GM04504 (cell line): Measurements from ENCODE around the gene UBXN1.
"Not testable (repeated sequence)": the region's sequence is repeated elsewhere in the genome, so short reads cannot be mapped to it uniquely, and the experiment has no call there.

ENCODE experiments used
- DNase-seq: peaks from one replicate; pipeline ENCODE4 v3.0.0-alpha.2; 2012; ENCODE audit warnings: low read depth

The UBXN1 gene

GRCh38 chr11:62708392-62708791 lies 29.5 kb upstream of the UBXN1 start:
- DNase-seq = no peak

GRCh38 chr11:62707277-62707861 lies 28.5 kb upstream of the UBXN1 start, which contains the start of the genes BSCL2 and GNG3:
Gene BSCL2, minus strand, starts transcription at chr11:62707424. Its CDS starts 229 bp downstream, at chr11:62707195.
Gene GNG3, plus strand, starts transcription at chr11:62707676. Its CDS starts 620 bp downstream, at chr11:62708296.
- DNase-seq = no peak

DNA sequence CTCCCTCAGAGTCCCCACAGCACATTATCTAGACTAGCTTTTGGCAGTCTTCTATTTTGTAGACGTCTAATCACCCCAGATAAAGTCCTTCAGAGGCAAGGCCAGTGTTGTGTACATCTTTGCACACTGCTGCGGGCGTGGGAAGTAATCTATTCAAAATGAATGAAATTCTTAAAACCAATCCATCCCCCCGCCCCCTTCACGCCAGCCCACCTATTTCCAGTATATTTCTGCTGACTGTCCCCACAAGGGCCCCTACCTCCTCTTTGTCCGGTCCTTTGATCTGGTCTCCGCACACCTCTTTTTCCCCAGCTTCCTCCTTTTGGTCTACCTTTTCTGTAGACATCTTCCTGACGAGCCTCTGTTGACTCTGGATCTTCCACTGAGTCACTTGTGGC lies 28.0 kb upstream of the UBXN1 start:
- DNase-seq = no peak

DNA sequence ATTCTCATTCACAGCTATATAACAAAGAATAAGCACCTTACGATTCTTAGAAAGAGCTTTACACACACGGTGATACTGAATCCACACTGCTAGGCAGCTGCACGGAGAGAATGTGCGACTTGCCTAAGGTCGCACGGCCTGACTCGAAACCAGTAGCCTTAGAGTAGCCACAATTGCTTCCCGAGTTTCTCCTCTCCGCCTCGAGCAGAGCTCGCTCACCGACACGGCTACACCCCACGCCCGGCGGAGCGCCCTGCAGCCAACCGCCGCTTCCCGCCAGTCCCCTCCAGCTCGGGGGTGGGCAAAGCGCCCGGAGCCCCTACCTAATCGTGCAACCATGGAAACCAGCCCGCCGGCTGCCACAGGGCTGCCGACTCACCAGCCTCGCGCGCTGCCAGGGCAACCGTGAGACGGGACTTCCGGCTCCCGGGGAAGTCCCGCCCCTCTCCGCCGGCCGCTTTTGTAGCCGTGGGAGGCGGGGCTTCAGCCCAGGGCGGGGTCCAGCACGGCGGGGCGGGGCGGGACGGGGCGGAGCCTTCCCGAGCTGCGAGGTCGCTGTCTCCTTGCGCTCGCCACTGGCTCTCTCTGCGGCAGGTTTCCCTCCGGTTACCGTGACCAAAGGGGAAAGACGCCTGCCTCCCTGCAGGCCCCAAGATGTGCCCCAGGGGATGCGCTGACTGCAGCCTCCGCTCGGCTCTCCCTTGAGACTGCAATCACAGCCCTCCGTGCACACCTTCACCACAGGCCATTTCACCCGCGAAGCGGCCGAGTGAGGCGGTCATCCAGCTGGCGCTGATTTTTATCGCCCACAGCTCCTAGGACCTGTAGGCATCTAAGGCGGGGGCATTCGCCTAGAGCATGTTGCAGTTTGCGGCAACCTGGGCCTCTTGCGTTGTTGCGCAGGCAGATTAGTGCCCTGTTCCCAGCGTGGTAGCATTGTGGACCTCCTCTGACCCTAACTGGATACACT lies 27.3 kb upstream of the UBXN1 start:
- peak; percentile 82 for DNase-seq

DNA sequence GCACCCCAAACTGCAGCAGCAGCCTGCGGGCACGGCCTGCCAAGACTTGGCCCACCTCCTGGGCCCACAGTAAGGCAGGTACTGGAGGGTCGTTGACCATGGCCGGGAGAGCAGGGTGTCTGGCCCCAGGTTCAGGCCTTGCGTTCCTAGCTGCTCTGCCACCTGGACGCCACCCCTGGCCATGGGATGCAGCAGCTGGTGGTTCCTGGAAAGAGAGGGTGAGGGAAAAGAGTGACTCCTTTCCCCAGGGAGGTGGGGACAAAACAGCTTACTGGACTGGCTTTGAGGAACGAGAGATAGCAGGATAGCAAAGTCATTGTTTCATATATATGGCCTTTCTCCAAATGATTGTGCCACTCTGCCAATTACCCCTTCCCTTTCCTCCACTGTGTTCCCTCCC lies 26.5 kb upstream of the UBXN1 start:
- no peak for DNase-seq

GRCh38 chr11:62703921-62704320 lies 25.0 kb upstream of the UBXN1 start:
- DNase-seq = not testable (repeated sequence)

GRCh38 chr11:62702246-62702645 lies 23.4 kb upstream of the UBXN1 start:
- no peak for DNase-seq

DNA sequence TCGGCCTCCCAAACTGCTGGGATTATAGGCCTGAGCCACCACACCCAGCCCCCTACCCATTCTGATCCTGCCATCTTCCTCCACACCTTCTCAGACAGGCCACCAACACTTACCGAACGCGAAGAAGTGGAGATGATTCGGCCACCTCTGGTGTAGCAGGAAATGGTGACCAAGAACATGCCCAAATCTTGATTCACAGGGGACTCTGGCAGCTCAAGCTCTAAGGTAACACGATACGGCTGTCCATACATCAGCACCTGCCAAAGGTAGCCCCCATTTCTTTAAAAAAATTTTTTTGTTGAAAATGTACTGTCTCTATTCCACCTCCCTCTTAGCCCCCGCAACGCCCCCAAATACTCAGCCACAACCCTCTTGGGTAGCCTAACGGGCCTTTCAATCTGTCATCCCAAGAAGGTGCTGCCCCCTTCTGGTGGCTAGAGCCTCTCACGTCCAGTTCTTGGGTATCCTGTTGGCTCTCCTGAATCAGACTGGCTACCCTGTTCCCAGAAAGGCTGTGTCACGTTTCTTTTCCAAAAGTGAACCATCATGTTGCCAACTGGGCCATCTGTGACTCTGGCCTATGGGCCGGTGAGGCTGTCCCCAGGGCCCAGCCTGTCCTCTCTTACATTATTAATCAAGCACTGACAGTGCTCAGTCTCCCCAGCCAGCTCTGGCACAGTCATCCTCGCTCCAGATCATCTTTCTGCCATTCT lies 15.7 kb upstream of the UBXN1 start:
- DNase-seq = peak; percentile 72

DNA sequence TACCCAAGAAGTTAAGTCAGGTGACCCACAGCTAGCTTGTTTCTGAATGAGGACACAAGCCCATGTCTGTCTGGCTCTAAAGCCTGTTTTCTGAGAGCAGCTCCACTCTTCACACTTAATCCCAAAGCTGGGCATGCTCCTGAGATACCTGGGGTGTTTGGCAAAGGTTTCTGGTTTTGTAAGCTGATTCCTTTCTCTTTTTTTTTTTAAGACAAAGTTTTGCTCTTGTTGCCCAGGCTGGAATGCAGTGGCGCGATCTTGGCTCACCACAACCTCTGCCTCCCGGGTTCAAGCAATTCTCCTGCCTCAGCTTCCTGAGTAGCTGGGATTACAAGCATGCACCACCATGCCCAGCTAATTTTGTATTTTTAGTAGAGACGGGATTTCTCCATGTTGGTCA lies 14.8 kb upstream of the UBXN1 start:
- DNase-seq = not testable (repeated sequence)

- peak; percentile 98 for DNase-seq
Observed at GRCh38 chr11:62689421-62690183, 10.7 kb upstream of the UBXN1 start, which contains the start of gene LRRN4CL. Gene LRRN4CL, minus strand, starts transcription at chr11:62689530. Its CDS starts 1,022 bp downstream, at chr11:62688508.

DNA sequence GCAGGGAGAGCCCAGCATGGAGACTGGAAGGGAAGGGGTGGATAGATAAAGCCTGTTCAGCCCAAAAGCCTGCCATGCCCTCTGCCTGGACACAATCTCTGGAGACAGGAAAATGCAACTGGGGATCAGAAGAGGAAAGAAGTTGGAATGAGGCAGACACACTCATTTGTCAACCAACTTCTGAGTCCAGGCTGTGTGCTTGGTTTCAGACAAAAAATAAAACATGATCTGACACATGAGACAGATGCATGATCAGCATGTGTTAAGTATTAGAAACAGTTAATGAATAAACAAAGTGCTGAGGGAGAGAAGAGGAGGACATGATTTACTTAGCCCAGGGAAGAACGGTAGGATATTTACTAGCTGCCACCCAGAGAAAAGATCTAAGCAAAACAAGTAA lies 9.6 kb upstream of the UBXN1 start:
- DNase-seq = no peak

DNA sequence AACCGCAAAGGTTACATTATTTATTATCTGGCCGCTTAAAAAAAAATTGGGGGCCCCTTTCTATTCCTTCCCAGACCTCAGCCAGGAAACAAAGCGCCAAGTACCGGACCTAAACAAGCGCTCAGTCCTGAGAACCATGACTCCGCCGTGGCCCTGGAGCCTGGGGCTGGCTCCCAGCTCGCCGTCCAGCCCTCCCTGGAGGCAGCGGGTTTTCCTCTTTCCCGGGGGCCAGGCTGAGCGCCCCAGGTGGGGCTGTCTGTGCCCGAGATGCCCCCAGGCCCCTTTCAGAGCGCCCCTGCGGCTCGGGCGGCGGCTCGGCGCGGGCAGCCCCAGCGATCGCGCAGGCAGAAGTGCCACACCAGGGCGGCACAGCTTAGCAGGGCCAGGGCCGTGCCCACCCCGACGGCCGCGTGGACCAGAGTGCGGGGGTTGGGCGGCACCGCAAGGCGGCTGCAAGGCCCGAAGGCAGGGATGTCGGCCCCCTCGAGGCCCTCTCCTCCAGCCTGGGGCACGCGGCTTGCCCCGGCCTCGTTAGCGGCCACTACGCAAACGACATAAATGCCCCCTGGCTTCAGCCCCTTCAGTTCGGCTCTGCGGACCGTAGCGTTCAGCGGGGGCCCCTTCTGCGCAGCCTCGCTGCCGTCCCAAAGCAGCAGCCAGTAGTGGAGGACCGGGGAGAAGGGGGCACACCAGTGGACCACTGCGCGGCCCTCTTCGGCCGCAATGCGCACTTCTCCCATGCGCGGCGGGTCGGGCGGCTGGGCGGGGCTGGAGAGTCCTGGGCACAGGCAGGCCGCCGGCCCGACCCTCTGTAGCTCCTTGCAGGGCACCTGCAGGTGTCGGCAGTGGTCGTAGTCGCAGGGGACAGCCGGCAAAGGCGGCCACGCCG lies 8.9 kb upstream of the UBXN1 start:
- DNase-seq = no peak

- DNase-seq = no peak
Observed at GRCh38 chr11:62682518-62682917, 3.6 kb upstream of the UBXN1 start.

DNA sequence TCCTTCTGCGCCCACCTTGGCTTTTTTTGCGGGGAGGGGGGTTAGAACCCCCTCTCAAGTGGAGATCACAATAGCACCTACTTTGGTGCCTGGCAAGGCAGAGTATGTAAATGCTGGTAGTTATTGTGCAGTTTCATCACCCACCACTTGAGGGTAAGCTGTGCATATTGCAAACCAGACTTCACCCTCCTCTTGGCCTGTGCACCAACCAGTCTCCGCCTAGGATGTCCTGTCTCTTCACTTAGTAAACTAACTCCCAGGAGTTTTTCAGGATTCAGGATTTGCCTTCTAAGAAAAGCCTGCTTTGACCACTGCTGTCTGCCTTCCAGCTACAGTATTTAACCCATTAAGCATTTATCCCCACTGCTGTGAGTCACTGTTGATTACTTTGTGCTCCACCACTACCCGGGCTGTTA lies 2.0 kb upstream of the UBXN1 start:
- DNase-seq = peak; percentile 65

DNA sequence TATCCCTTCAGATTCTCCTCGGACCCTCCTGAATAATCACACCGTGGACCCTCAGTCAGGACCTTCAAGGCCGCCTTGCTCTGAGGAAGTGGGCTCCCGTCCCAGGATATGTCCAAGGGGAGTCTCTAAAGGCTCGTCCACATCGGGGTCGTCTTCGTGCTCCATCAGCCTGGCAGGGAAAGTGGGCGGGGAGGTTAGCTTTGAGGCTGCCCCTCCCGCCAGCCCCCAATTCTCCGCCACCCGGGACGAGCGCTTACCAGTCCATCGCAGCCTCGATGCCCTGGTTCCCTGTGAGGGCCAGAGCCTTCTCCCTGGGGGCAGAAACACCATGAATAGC lies 472 bp downstream of the UBXN1 start:
- no peak for DNase-seq

- DNase-seq = no peak
Observed at GRCh38 chr11:62677714-62678113, 1.2 kb downstream of the UBXN1 start.

- DNase-seq = no peak
Observed at GRCh38 chr11:62677156-62677555, 1.7 kb downstream of the UBXN1 start.

- no peak for DNase-seq
Observed at GRCh38 chr11:62676698-62677097, 2.2 kb downstream of the UBXN1 start.

DNA sequence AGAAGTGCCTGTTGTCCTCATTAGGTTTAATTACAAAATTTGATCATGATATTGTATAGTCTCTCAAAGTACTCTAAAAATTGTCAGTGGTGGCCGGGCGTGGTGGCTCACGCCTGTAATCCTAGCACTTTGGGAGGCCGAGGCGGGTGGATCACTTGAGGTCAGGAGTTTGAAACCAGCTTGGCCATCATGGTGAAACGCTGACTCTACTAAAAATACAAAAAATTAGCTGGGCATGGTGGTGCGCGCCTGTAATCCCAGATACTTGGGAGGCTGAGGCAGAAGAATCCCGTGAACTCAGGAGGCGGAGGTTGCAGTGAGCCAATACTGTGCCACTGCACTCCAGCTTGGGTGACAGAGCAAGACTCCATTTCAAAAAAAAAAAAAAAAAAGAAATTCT lies 3.5 kb downstream of the UBXN1 start:
- not testable (repeated sequence) for DNase-seq

DNA sequence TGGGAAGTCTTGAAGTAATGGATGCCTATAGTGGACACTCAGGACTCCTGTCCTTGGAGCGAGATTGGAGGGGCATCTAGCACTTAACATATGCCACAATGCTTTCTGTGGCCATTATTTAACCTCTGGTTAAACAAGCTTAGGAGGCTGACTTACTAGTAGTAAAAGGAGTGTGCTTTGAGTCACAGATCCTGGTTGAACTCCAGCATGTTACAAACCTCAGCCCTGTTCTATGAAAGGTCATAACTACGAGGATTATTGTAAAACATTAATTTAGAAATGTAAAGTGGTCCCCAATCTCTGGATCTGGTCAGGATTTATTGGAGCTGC lies 5.7 kb downstream of the UBXN1 start:
- DNase-seq = no peak
